IMR-90 (cell line): ENCODE results near the gene VPS18.

ENCODE experiments used
- BHLHE40 ChIP-seq: fragments of 150-350 bp; IDR thresholded peaks from 2 replicates; pipeline ENCODE4 v1.6.1; 2016; ENCODE audit warnings: mild to moderate bottlenecking, low read depth, low read length
- CEBPB ChIP-seq: IDR thresholded peaks from 2 replicates; pipeline ENCODE4 v1.6.1; 2012; ENCODE audit warnings: low read depth, low read length, improper control_type of control experiment
- MAFK ChIP-seq: IDR thresholded peaks from 2 replicates; pipeline ENCODE4 v1.6.1; 2012; ENCODE audit warnings: low read depth, low read length, improper control_type of control experiment
- MAZ ChIP-seq: IDR thresholded peaks from 2 replicates; pipeline ENCODE4 v1.6.1; 2012; ENCODE audit warnings: low read depth, mild to moderate bottlenecking, low read length, improper control_type of control experiment, moderate library complexity, borderline replicate concordance
- POLR2A ChIP-seq: IDR thresholded peaks from 2 replicates; pipeline ENCODE4 v1.6.1; 2012; ENCODE audit warnings: mild to moderate bottlenecking, low read depth, low read length
- RAD21 ChIP-seq: IDR thresholded peaks from 2 replicates; pipeline ENCODE4 v1.6.1; 2012; ENCODE audit warnings: low read length, improper control_type of control experiment
- SMC3 ChIP-seq: fragments of 150-350 bp; IDR thresholded peaks from 2 replicates; pipeline ENCODE4 v1.6.1; 2016; ENCODE audit warnings: low read depth, mild to moderate bottlenecking, antibody characterized with exemption, low read length, moderate library complexity
- TF ChIP-seq, protein P1 (sequence below): conservative IDR thresholded peaks from 2 replicates; pipeline ENCODE4 v1.5.1; 2012; ENCODE audit warnings: mild to moderate bottlenecking, low read depth, low read length, improper control_type of control experiment

DNA sequence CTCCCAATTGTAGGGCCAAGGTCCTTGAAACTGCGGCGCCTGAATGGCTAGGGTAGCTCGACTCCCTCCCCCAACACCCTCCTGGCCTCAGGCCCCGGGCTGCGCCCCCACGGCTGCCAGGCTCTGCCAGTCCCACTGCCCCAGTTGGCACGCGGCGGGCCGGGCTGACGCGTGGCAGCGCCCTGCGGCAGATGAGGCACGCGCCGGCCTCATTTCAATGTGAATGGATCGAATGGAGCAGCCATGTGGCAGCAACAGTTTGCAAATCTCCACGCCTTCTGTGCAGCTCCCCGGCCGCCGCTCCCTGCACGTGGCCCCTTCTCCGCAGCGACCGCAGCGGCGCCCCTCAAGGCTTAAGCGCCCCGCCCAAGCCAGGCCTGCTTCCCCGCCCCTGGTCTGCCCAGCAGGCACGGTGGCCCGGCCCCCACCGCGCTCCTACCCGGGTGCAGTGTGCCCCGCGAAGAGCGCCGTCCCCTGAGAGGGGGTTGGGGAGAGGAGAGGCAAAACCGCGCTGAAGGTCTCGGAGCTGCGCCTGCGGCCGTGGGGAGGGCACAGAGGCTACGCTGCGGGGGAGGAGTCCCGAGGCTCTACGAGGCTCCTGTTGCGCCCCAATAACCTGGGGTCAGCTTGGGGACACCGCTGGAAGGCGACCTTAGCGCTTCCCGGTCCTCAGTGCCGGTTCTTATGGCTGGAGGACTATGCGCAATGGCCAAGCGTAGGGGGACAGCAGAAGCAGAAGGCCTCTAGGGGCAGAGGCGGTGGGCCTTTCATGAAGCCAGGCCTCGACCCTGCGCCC lies 31.8 kb downstream of the VPS18 start:
- TF ChIP-seq, protein P1, sequence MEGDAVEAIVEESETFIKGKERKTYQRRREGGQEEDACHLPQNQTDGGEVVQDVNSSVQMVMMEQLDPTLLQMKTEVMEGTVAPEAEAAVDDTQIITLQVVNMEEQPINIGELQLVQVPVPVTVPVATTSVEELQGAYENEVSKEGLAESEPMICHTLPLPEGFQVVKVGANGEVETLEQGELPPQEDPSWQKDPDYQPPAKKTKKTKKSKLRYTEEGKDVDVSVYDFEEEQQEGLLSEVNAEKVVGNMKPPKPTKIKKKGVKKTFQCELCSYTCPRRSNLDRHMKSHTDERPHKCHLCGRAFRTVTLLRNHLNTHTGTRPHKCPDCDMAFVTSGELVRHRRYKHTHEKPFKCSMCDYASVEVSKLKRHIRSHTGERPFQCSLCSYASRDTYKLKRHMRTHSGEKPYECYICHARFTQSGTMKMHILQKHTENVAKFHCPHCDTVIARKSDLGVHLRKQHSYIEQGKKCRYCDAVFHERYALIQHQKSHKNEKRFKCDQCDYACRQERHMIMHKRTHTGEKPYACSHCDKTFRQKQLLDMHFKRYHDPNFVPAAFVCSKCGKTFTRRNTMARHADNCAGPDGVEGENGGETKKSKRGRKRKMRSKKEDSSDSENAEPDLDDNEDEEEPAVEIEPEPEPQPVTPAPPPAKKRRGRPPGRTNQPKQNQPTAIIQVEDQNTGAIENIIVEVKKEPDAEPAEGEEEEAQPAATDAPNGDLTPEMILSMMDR = no peak
- TF ChIP-seq POLR2A (no peak), BHLHE40 (no peak), MAFK (no peak), SMC3 (no peak), CEBPB (no peak), MAZ (no peak), RAD21 (no peak)
